Astrocyte of the spinal cord (primary cell): Measurements from ENCODE around the gene IGF2.

Experiments
- DNase-seq: peaks from one replicate; pipeline ENCODE4 v3.0.0; 2011; ENCODE audit warnings: low read depth, low spot score
- H3K4me3 ChIP-seq: 2 replicates; pipeline ENCODE4 v1.5.1; 2011; ENCODE audit warnings: low read depth, mild to moderate bottlenecking, low read length, moderate library complexity
- CTCF ChIP-seq: IDR thresholded peaks from 2 replicates; pipeline ENCODE4 v1.5.1; 2012; ENCODE audit warnings: low read depth, mild to moderate bottlenecking, low read length, inconsistent platforms
- in situ Hi-C: cut with HindIII; loops from 2 replicates; pipeline ENCODE4 v1.10.0; 2017; ENCODE audit warnings: low sequenced_read_pairs

IGF2 gene

GRCh38 chr11:2171591-2172003 is 32.4 kb upstream of the IGF2 start, which contains the start of gene TH:
Gene TH (minus strand): TSS chr11:2171815. CDS start chr11:2171786, 29 bp downstream.
- in situ Hi-C loops = no loop called here
- no peak for DNase-seq
- TF ChIP-seq CTCF = no peak
- no peak within 1 kb of the TSS for H3K4me3 ChIP-seq

- TF ChIP-seq CTCF = no peak
- no peak for DNase-seq
- in situ Hi-C loops = no loop called here
Measured at GRCh38 chr11:2169626-2170570, 30.7 kb upstream of the IGF2 start.

GRCh38 chr11:2169005-2169378 is 29.8 kb upstream of the IGF2 start:
- in situ Hi-C loops = no loop called here
- H3K4me3 ChIP-seq = no peak overlapping the region
- TF ChIP-seq CTCF = no peak
- DNase-seq = no peak

More at GRCh38 chr11:2169626-2170570, 30.7 kb upstream of the IGF2 start:
- no peak overlapping the region for H3K4me3 ChIP-seq

GRCh38 chr11:2168286-2169004 is 29.3 kb upstream of the IGF2 start:
- no peak for DNase-seq
- no peak for TF ChIP-seq CTCF
- in situ Hi-C loops = no loop called here
- no peak overlapping the region for H3K4me3 ChIP-seq

- DNase-seq = no peak
- no peak overlapping the region for H3K4me3 ChIP-seq
- in situ Hi-C loops = no loop called here
- TF ChIP-seq CTCF = no peak
Measured at GRCh38 chr11:2167141-2168045, 28.2 kb upstream of the IGF2 start.
